ENCODE measurements around the gene ADAMTS7.
"Not testable (repeated sequence)": the region's sequence is repeated elsewhere in the genome, so short reads cannot be mapped to it uniquely, and the experiment has no call there.

Gene ADAMTS7

DNA sequence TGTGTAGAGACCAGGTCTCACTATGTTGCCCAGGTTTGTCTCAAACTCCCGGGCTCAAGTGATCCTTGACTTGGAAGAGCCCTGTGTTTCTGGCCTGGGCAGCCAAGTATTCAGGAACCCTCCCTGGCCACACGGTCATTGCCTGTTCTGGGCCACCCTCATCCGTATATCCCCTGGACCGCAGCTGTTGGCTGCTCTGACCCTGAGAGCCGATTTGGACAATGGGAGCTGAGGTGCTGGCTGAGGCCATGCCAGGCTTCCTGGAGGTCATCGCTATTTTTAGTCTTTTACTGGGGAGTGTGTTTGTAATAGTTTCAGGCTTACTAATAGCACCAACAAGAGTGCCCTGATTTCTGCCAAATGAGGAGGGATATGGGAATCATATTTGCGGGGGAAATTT lies 60.7 kb downstream of the ADAMTS7 start:
- no peak for DNase-seq

DNA sequence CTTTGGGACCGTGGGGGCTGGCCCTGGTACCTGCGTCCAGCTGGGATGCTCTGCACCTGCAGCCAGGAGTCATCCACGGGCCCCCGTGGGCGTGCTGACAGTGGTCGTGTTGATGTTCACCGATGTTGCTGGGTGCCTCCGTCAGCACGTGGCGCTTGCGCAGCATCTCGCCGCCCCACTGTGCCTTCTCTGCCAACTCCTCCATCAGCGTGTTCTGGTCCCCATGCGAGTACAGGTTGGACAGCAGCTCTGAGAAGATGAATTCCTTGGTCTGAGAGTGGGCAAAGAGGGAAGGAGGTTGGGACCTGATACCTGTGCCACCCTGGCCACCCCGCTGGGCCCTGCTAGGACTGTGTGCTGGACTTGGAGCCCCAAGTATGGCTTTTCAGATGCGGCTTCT lies 61.4 kb downstream of the ADAMTS7 start:
- DNase-seq: no peak

DNA sequence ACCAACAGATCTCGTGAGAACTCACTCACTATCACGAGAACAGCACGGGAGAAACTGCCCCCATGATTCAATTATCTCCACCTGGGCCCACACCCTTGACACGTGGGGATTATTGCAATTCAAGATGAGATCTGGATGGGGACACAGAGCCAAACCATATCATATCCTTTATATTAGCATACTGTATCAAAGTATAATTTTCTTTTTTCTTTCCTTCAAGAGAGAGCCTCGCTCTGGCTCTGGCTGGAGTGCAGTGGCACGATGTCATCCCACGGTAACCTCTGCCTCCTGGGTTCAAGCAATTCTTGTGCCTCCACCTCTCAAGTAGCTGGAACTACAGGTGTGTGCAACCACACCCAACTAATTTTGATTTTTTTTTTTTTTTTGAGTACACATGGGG lies 63.4 kb downstream of the ADAMTS7 start:
- DNase-seq: not testable (repeated sequence)

DNA sequence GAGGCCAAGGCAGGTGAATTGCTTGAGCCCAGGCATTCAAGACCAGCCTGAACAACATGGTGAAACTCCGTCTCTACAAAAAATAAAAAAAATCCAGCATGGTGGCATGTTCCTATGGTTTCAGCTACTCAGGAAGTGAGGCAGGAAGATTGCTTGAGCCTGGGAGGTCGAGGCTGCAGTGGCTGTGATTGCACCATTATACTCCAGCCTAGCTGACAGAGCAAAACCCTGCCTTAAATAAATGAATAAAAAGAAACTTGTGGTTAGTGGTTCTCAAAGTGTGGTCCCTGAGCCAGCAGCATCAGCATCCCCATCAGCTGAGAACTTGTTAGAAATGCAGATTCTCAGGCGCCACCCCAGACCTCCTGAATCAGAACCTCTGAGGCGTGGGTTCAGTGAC lies 69.6 kb downstream of the ADAMTS7 start:
- DNase-seq: not testable (repeated sequence)

DNA sequence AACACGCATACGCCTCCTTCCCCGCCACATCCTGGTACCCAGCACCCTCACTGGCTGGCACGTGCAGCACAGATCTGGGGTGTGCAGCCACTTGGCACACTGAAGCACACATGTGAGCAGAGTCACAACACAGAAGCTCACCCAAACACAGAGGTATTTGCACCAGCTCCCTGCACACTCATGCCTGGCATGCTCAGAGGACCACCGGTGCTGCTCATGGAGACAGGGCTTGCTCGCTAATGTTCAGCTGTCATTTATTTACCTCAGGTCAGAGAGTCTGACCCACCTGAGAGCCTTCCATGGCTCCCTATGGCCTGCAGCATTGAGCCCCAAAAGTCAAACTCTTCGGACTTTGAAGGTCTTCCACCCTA lies 70.4 kb downstream of the ADAMTS7 start:
- no peak for DNase-seq

DNA sequence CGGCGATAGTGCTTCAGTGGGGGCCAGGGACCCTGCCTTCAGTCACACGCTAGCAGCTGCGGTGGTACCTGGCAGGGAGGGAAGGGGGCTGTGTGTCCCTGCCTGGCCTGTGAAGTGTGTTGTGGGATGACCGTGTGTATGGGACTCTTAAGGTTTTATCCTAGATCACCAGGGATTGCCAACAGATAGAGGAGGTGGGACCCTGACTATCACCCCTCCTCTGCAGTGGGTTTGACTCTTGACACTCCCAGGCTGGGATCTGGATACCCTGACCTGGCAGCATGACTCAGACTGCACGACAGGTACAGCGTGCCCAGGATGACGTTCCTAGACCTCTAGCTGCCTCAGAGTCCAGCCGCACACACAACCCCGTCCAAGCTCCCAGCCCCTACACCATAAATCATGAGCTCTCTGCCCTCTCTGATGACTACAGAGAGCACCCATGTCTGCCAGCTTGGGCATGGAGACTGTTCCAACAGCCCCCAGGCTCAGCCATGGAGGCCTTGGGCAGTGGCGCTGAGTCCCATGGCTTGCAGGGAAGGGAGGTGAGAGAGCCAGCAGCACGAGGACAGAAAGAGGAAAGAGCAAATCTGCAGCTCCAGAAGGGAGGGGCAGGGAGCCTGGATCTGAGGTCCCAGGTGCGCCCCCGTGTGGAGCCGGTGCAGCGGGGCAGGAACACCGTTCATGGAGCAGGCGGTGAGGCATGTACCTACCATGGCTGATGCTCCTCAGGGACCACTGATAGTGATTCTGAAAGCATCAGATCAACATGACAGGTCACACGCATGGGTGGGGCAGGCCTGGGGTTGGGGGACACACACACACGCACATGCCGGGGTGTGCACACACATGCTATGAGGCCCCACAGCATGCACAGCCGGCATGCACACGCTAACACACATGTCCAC lies 71.0 kb downstream of the ADAMTS7 start:
- DNase-seq: no peak

DNA sequence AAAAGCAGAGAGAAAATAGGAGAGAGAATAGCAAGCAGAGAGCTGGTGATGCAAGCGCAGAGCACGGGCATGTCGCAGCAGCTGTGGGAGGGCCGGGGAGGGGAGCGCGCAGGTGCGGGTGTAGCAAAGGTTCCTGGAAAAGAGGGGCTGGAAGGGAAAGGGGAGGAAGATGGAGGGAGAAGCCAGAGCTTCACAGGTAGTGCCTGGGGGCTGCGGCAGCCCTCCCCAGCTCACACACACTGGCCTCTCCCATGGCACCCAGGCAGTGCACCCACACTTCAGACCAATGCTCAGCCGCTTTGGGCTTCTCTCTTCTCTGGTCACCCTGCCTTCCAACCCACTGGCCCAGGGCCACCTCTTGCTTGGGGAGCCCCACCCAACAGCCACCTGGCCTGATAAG lies 72.1 kb downstream of the ADAMTS7 start:
- DNase-seq: no peak

DNA sequence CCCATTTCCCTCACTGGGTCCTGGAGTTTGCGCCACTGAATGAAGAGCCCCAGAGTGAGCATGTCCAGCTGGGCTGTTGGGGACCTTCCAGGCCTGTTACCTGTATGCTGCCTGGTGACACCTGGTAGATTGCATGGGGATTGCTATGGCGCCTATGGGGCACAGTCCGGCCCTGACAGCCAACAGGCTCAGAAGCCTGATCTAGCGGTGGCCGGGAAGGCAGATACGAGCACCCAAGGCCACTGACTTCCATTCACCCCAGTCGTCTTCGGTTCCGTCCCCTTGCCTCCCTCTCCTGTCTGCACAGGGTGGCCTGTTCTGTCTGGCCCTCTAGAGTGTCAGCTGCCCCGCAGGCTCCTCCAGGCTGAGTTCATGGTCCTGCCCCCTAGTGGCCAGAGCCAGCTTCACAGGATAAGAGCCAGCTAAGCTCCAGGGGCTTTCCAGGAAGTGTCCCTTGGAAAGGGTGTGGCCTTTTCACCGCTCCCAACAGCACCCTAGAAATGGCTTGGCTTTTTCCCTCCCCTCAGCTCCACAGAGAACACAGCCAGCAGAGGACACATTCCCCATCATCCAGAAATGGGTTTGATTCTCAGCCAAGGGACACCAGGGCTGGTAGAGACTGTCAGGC lies 73.2 kb downstream of the ADAMTS7 start:
- peak; percentile 66 for DNase-seq

DNA sequence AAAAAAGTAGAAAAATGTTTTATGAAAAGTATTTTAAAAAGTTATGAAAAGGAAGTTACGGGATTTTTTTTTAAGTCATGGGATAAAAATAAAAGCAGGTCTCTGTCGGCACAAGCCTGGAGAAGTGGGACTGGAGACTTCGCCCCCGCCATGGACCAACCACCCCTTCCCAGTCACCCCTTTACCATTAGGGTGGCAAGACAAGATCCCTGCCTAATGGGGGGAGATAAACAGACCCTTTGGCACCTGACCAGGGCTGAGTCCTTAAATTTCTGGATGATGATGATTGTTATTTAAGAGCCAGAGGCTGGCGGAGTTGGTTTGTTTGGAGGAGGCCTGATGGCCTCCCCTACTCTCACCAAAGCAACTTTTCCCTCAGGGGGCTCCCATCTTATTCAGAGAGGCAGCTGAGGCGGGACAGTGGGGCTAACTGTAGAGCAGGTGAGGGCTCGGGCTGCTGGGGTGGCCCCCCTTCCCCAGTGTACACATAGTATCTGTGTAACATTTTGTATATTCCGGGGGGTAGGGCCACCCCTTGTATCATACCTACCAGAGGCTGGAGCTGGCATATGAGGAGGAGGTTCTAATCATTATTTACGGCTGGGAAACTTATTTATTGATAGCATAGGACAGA lies 74.0 kb downstream of the ADAMTS7 start:
- DNase-seq: no peak

DNA sequence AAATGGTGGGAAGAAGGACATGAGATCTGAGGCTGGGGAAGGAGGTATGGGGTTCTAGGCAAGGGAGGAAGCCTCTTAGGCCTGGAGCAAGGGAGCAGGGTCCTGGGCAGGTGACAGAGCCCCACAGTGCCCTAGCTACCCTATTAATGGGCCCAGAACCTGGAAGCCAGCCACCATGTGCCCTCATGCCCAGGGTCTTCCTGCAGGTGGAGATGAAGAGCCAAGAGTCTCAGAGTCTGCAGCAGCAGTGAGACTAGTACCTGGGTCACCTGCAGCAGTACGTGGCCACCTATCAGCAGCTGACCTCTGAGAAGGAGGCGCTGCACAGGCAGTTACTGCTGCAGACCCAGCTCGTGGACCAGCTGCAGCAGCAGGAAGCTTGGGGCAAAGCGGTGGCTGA lies 75.0 kb downstream of the ADAMTS7 start:
- DNase-seq: not testable (repeated sequence)

DNA sequence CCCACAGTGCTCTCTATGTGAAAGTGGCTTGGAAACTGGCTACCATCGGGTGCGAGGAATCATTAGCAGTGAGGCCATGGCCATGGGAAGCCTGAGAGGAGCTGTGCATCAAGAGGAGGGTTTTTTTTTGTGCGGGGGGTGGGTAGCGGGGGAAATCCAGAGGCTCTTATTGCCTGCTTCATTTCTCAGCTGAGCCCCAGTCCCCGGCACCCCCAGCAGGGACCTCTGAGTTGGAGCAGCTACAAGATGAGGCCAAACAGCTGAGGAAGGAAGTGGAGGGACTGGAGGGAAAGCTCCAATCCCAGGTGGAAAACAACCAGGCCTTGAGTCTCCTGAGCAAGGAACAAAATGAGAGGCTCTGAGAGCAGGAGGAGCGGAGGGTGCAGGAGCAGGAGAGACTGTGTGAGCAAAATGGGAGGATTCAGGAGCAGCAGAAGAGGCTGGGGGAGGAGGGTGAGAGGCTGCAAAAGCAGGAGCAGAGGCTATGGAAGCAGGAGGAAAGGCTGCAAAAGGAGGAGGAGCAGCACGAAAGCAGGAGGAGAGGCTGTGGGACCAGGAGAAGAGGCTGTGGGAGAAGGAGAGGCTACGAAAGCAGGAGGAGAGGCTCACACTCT lies 76.7 kb downstream of the ADAMTS7 start:
- no peak for DNase-seq

DNA sequence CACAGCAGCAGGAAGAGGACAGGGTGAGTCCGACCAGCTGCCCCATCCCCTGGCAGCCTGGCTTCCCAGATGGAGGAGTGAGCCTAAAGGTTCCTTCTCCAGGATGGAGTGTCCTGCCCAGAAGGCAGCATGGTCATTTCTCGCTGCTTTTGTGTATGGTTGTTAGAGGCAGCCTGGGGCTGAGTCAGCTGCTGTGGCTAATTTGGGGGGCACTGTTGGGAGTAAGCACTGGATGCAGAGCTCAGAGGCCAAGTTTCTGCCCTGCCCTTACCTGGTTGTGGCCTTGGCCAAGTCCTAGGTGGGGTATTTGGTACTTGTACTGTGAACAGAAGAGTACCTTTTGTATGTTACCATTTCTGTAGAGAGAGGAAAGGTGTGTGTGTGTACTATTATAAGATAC lies 78.6 kb downstream of the ADAMTS7 start:
- DNase-seq: no peak

DNA sequence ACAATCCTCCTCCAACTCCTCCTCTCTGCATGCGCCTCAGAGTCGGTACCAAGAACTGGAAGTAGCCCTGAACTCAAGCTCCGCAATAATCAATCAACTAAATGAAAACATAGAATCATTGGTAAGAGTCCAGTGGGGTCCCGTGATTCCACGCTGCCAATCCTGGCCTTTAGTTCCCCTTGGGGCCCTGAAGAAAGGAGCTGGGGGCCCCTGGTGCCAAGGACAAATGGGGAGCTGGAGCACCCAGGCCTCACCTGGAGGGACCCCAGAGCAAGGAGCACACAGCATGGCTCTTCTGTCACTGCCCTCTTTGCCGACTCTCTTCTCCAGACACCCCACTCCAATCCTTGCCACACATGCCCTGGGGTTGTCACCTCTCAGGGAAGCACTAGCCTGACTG lies 80.3 kb downstream of the ADAMTS7 start:
- DNase-seq: no peak

DNA sequence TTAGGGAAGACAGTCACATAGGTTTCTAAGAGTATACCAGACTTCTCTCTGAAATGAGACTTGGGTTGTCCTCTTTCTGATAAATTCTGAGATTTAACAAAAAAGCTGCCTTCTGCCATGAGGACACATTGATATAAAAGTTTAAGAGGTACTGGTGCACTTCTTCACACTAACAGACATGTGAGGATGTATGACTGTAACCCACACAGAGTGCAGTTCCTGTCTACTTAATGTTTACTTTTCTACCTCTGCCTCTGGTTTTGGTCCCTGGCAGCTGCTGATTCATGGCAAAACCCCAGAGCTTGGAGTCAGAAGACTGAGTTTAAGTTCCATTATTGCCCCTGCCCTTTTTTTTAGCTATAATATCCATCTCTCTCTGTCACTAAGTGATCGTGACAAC lies 82.8 kb downstream of the ADAMTS7 start:
- not testable (repeated sequence) for DNase-seq

DNA sequence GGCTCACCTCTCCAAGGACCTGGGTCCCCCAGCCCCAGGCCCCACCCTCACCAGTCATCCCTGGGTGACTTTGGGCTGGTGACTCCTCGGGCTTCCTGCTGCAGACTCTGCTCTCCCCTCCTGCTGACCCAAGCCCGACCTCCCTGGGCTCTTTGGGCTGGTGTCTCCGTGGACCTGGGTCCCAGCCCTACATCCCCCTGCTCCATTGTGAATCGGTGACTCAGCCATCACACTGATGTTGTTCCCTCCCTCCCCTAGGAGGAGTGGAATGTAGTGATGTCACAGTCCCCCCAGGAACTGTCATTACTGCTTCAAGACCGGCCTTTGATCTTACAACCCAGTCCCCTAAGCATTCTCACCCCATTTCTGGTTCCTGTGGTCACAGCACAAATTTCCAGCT lies 83.7 kb downstream of the ADAMTS7 start:
- no peak for DNase-seq

DNA sequence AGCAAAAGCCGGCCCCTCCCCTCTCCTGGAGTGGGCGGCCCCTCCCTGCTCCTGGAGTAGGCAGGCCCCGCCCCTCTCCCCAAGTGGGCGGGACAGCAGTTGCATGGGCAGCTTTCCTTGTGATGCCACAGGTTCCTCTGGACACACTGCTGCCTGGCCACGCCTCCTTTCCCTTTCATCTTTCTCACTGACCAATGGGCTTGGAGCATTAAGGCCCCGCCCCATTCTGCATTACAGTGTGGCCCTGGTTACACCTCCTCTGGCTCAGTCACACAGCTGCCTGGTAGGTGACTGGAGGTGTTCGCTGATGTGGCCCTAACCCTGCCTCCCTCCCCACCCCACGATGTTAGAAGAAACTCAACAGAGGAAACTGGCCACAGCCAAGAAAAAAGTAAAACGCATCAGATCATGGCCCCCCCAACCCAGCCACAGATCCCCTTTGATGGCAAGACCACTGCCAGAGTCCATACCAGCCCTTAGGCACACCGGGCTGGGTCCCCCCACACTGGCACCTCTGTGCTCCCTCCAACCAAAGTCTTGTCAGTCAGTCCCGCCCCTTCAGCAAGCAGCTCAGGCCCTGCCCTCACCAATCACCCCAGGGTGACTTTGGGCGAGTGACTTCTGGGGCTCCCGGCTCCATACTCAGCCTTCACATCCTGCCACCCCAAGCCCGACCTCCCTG lies 84.3 kb downstream of the ADAMTS7 start:
- no peak for DNase-seq

DNA sequence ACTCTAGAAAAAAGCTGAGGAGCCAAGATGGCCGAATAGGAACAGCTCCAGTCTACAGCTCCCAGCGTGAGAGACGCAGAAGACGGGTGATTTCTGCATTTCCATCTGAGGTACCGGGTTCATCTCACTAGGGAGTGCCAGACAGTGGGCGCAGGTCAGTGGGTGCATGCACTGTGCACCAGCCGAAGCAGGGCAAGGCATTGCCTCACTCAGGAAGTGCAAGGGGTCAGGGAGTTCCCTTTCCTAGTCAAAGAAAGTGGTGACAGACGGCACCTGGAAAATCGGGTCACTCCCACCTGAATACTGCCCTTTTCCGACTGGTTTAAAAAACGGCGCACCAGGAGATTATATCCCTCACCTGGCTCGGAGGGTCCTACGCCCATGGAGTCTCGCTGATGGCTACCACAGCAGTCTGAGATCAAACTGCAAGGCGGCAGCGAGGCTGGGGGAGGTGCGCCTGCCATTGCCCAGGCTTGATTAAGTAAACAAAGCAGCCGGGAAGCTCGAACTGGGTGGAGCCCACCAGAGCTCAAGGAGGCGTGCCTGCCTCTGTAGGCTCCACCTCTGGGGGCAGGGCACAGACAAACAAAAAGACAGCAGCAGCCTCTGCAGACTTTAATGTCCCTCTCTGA lies 91.3 kb downstream of the ADAMTS7 start:
- DNase-seq: not testable (repeated sequence)

DNA sequence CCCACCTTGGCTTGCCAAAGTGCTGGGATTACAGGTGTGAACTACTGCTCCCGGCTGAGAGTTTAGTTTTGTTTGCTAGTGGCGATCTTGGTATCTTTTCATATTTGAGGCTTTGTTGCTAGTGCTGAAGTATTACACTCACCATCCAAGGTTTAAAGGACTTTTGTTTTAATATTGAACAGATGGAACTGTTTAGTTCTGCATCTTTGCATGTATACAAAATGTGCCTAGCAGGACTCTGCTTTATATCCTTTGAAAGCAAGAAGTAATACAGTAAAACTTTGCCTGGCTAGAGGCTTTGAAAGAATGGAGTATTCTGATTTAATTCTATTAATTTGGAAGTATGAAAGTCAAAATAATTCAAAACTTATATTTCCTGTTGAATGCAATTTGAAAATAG lies 92.4 kb downstream of the ADAMTS7 start:
- DNase-seq: no peak

DNA sequence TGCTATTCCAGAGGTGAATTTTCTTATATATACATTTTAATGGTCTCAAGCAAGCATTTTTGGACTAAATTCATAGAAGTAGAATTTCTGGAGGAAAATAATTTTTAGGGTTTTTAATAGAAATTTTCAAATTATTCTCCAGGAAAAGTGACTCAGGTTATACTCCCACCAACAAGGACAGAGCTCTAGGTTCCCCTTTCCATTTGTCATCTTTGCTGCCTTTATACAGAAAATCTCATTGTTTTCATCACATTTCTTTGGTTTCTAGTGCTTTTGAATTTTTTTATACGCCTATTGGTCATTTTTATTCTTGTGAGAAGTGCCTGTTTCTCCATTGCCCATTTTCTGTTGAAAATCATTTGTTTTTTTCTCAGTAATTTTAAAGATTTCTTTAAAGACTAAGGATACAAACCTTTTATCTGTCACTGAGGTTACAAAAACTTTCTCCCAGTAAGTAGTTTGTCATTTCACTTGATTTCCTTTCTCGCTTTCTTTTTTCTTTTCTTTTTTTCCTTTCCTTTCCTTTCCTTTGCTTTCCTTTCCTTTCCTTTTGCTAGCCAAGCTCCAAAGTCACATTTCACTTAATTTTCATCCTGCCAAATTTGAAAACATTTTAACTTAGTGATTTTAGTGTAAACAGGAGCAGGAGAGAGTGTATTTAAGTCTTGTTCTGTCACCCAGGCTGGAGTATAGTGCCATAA lies 93.2 kb downstream of the ADAMTS7 start:
- no peak for DNase-seq

DNA sequence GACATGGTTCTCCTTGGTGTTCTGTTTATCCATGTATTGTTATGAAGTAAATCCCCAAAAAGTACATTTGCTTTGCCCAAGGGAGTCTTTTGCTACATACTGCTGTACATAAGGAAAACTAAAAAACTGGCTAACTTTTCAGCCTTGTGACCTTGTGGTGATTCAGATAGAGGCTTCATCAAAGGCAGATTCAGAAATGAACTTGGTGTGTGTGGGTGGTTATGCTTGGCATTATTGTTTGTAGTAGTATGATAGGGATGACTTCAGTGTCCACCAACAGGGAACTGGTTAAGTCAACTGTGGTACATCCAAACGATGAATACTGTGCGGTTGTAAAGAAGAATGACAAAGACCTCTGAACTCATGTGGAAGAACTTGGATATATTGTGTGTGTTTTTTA lies 94.6 kb downstream of the ADAMTS7 start:
- no peak for DNase-seq

DNA sequence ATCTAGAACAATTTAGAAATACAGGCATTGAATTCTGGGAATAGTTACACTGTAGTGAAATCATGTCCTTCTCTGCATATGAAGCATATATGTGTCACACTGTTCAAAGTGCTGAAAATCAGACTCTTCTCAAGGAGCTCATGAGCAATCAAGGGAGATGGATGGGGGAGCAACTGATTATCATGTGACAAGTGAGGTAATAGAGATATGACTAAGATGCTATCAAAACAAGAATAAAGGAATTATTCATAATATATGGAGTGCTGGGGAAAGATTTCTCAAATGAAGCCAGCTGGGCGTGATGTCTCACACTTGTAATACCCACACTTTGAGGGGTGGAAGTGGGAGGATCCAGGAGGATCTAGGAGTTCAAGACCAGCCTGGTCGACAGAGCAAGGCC lies 95.3 kb downstream of the ADAMTS7 start:
- no peak for DNase-seq

DNA sequence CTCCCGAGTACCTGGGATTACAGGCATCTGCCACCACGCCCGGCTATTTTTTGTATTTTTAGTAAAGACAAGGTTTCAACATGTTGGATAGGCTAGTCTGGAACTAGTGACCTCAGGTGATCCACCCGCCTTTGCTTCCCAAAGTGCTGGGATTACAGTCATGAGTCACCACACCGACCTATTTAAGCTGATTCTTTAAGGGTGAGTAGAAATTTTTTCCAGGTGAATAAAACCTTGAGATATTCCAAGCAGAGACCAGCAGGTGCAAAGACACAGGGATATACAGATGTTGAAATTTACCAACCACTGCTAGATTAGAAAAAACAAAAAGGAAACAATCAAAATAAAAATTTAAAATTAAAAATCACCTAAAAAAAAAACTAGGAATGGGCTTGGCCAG lies 95.8 kb downstream of the ADAMTS7 start:
- no peak for DNase-seq
